GM06990 (cell line): ENCODE results near the gene EIF3D.
A peak's percentile ranks its signal among the peaks of the same experiment; 100 is the strongest.

ENCODE experiments used
- DNase-seq: peaks from one replicate; pipeline ENCODE4 v3.0.0-alpha.2; 2011; ENCODE audit not compliant: insufficient read length; ENCODE audit errors: extremely low read depth
- H3K27me3 ChIP-seq: replicated peaks from 2 replicates; pipeline ENCODE4 v1.6.0; 2011; ENCODE audit warnings: low read length; ENCODE audit not compliant: control insufficient read depth, insufficient read depth
- H3K36me3 ChIP-seq: 2 replicates; pipeline ENCODE4 v1.5.1; 2011; ENCODE audit warnings: low read length; ENCODE audit not compliant: control insufficient read depth, insufficient read depth
- H3K4me3 ChIP-seq: replicated peaks from 2 replicates; pipeline ENCODE4 v1.5.1; 2011; ENCODE audit warnings: low read depth, mild to moderate bottlenecking, control low read depth, low read length
- CTCF ChIP-seq: IDR thresholded peaks from 2 replicates; pipeline ENCODE4 v1.5.1; 2011; ENCODE audit warnings: low read length, control low read depth, mild to moderate bottlenecking, inconsistent platforms; ENCODE audit not compliant: insufficient read depth, poor library complexity, severe bottlenecking

The EIF3D gene

GRCh38 chr22:36571991-36572390 is 43.0 kb upstream of the EIF3D start:
- no peak for TF ChIP-seq CTCF
- H3K4me3 ChIP-seq: no peak overlapping the region
- no peaks in the 10 kb centered on the region; the same call in 1 of the 2 replicates for H3K27me3 ChIP-seq
- H3K36me3 ChIP-seq: no peaks in the 10 kb centered on the region
- DNase-seq: no peak

- H3K36me3 ChIP-seq: no peaks in the 10 kb centered on the region
- H3K27me3 ChIP-seq: no peaks in the 10 kb centered on the region; the same call in 1 of the 2 replicates
- no peak for DNase-seq
- TF ChIP-seq CTCF: peak; percentile 19
- no peak overlapping the region for H3K4me3 ChIP-seq
Observed at GRCh38 chr22:36569999-36570398, 41.0 kb upstream of the EIF3D start.

GRCh38 chr22:36568846-36569245 is 39.9 kb upstream of the EIF3D start:
- no peaks in the 10 kb centered on the region for H3K27me3 ChIP-seq
- TF ChIP-seq CTCF: no peak
- H3K4me3 ChIP-seq: no peak overlapping the region
- no peaks in the 10 kb centered on the region for H3K36me3 ChIP-seq
- DNase-seq: no peak

GRCh38 chr22:36566720-36567119 is 37.8 kb upstream of the EIF3D start:
- no peak for DNase-seq
- no peak for TF ChIP-seq CTCF
- Histone ChIP-seq H3K36me3 (no peaks in the 10 kb centered on the region), H3K27me3 (peaks cover 2% of the 10 kb centered on the region; the same call in 1 of the 2 replicates), H3K4me3 (no peak overlapping the region)

GRCh38 chr22:36565686-36566085 is 36.7 kb upstream of the EIF3D start:
- no peak overlapping the region for H3K4me3 ChIP-seq
- H3K36me3 ChIP-seq: no peaks in the 10 kb centered on the region
- DNase-seq: no peak
- H3K27me3 ChIP-seq: peaks cover 2% of the 10 kb centered on the region; the same call in 1 of the 2 replicates
- no peak for TF ChIP-seq CTCF

GRCh38 chr22:36565159-36565507 is 36.2 kb upstream of the EIF3D start:
- no peak for DNase-seq
- no peak for TF ChIP-seq CTCF
- H3K4me3 ChIP-seq: no peak overlapping the region
- no peaks in the 10 kb centered on the region for H3K36me3 ChIP-seq
- H3K27me3 ChIP-seq: peaks cover 2% of the 10 kb centered on the region; the same call in 1 of the 2 replicates
